GM12801 (cell line): Measurements from ENCODE around the gene THRA.

Experiments used
- CTCF ChIP-seq: IDR thresholded peaks from one replicate; pipeline ENCODE4 v1.5.1; 2011; ENCODE audit warnings: control low read depth; ENCODE audit not compliant: insufficient read length; ENCODE audit errors: extremely low read depth

THRA gene

GRCh38 chr17:40018211-40019121 lies 44.3 kb upstream of the THRA start:
- TF ChIP-seq CTCF = no peak

GRCh38 chr17:40019140-40019991 lies 43.4 kb upstream of the THRA start:
- no peak for TF ChIP-seq CTCF

GRCh38 chr17:40020146-40020545 lies 42.6 kb upstream of the THRA start:
- no peak for TF ChIP-seq CTCF

GRCh38 chr17:40021451-40021971 lies 41.3 kb upstream of the THRA start:
- TF ChIP-seq CTCF = no peak

GRCh38 chr17:40022497-40022896 lies 40.3 kb upstream of the THRA start:
- no peak for TF ChIP-seq CTCF

GRCh38 chr17:40022961-40023541 lies 39.7 kb upstream of the THRA start:
- no peak for TF ChIP-seq CTCF

GRCh38 chr17:40023590-40024292 lies 39.0 kb upstream of the THRA start:
- no peak for TF ChIP-seq CTCF
